ENCODE results near the gene ADAT3.

Gene ADAT3

GRCh38 chr19:1862424-1863327 lies 42.5 kb upstream of the ADAT3 start:
- TF ChIP-seq ZNF274 (IDR thresholded peaks at IDR 0.05; ENCODE audit: low read depth, low read length) = no peak

GRCh38 chr19:1863328-1863637 lies 41.9 kb upstream of the ADAT3 start, which contains the start of gene KLF16:
Gene KLF16 (minus strand): TSS chr19:1863579. CDS start chr19:1863497, 82 bp downstream.
- TF ChIP-seq ZNF274 (IDR thresholded peaks at IDR 0.05; ENCODE audit: low read depth, low read length) = no peak
- H3K4me3 ChIP-seq (ENCODE audit: low read length) = peak within 1 kb of the TSS; percentile 92

More at GRCh38 chr19:1862424-1863327, 42.5 kb upstream of the ADAT3 start:
- peak overlapping the region; percentile 92 for H3K4me3 ChIP-seq (ENCODE audit: low read length)

GRCh38 chr19:1863638-1864479 lies 41.3 kb upstream of the ADAT3 start:
- no peak for TF ChIP-seq ZNF274 (IDR thresholded peaks at IDR 0.05; ENCODE audit: low read depth, low read length)
- peak overlapping the region; percentile 84 for H3K4me3 ChIP-seq (ENCODE audit: low read length)

GRCh38 chr19:1864480-1865171 lies 40.6 kb upstream of the ADAT3 start:
- H3K4me3 ChIP-seq (ENCODE audit: low read length) = peak overlapping the region; percentile 84
- no peak for TF ChIP-seq ZNF274 (IDR thresholded peaks at IDR 0.05; ENCODE audit: low read depth, low read length)

GRCh38 chr19:1865172-1866010 lies 39.8 kb upstream of the ADAT3 start:
- TF ChIP-seq ZNF274 (IDR thresholded peaks at IDR 0.05; ENCODE audit: low read depth, low read length) = no peak
- peak overlapping the region; percentile 84; the same call in 1 of the 2 replicates for H3K4me3 ChIP-seq (ENCODE audit: low read length)

- H3K4me3 ChIP-seq (ENCODE audit: low read length) = no peak overlapping the region
- no peak for TF ChIP-seq ZNF274 (IDR thresholded peaks at IDR 0.05; ENCODE audit: low read depth, low read length)
Measured at GRCh38 chr19:1866693-1867348, 38.4 kb upstream of the ADAT3 start.

GRCh38 chr19:1867349-1867724 lies 37.9 kb upstream of the ADAT3 start:
- no peak overlapping the region for H3K4me3 ChIP-seq (ENCODE audit: low read length)
- no peak for TF ChIP-seq ZNF274 (IDR thresholded peaks at IDR 0.05; ENCODE audit: low read depth, low read length)

- no peak for TF ChIP-seq ZNF274 (IDR thresholded peaks at IDR 0.05; ENCODE audit: low read depth, low read length)
- no peak overlapping the region for H3K4me3 ChIP-seq (ENCODE audit: low read length)
Measured at GRCh38 chr19:1868971-1869370, 36.2 kb upstream of the ADAT3 start.

- no peak for TF ChIP-seq ZNF274 (IDR thresholded peaks at IDR 0.05; ENCODE audit: low read depth, low read length)
- no peak overlapping the region for H3K4me3 ChIP-seq (ENCODE audit: low read length)
Measured at GRCh38 chr19:1871140-1871597, 34.0 kb upstream of the ADAT3 start.

GRCh38 chr19:1871630-1872029 lies 33.6 kb upstream of the ADAT3 start:
- no peak for TF ChIP-seq ZNF274 (IDR thresholded peaks at IDR 0.05; ENCODE audit: low read depth, low read length)
- no peak overlapping the region for H3K4me3 ChIP-seq (ENCODE audit: low read length)

GRCh38 chr19:1872807-1873523 lies 32.2 kb upstream of the ADAT3 start:
- no peak overlapping the region for H3K4me3 ChIP-seq (ENCODE audit: low read length)
- TF ChIP-seq ZNF274 (IDR thresholded peaks at IDR 0.05; ENCODE audit: low read depth, low read length) = no peak
